Stimulated activated CD8-positive, alpha-beta memory T cell treated with anti-CD3 and anti-CD28 coated beads, Interleukin-12 subunit alpha, Interleukin-12 subunit beta, amount 100 ng/mL, for 1 hour (primary cell): ENCODE measurements around the gene SIGLEC12.
"Not testable (repeated sequence)": the region's sequence is repeated elsewhere in the genome, so short reads cannot be mapped to it uniquely, and the experiment has no call there.

Experiments
- DNase-seq: peaks from one replicate; pipeline ENCODE4 v3.0.0-alpha.2; 2020; ENCODE audit warnings: low read depth

Gene SIGLEC12

DNA sequence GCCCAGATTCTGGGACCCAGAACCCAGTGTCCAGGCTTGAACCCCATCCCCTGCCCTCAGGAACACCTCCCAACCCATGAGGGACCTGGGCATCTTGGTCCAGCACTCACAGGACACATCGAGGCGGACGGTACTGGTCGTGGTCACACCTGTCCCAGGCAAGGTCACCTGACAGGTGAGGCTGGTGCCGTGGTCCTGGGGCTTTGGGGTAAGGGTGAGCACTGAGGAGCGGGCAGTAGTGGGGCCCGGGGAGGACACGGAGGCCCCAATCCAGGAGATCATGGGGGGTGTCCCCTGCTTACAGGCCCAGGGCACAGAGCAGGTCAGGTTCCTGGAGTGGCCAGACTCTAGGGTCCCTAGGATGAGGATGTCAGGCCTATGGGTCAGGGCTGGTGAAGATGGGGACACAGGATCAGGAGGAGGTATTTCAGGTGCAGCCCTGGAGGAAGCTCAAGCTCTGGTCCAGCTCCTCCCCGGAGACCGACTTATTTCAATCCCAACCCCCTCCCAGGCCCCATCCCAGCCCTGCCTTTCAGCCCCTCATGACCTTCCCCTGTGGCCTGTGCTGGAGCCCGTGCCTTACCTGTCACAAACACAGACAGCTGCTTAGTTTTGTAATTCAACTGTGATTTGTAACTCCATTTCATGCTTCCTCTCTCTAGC, 44.1 kb downstream of the SIGLEC12 start:
- DNase-seq: no peak

DNA sequence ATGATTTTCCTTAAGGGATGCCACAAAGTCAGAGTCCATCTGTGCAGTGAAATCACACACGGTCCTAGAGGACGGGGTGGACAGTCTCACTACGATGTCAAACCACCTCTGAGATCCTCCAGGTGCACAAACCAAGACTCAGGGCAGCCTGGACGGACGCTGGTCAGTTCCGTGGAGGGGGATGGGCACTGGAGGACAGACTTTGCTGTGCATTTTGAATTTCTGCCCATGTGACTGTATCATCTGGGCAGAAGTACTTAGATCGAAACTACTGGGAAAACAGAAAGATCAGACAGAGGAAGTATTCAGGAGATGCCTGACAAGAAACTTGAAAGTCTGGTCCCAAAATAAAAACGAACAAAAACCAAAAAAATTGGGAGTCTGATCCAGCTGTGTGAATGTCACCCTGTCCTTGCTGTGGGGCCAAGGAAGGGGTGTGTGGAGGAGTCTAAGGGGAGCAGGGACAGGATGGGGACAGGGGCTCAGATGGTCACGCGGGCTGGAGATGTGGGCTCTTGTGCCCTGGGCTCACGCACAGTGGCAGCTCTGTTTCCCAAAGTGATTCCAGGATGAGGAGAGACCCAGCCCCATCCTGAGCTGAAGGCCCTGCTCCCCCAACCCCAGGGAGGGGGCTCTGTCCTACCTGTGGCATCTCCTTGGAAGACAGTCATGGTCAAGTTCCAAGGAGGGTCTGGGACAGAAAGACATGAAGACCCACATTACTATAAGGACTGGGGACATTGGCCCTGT, 44.9 kb downstream of the SIGLEC12 start:
- DNase-seq: no peak

DNA sequence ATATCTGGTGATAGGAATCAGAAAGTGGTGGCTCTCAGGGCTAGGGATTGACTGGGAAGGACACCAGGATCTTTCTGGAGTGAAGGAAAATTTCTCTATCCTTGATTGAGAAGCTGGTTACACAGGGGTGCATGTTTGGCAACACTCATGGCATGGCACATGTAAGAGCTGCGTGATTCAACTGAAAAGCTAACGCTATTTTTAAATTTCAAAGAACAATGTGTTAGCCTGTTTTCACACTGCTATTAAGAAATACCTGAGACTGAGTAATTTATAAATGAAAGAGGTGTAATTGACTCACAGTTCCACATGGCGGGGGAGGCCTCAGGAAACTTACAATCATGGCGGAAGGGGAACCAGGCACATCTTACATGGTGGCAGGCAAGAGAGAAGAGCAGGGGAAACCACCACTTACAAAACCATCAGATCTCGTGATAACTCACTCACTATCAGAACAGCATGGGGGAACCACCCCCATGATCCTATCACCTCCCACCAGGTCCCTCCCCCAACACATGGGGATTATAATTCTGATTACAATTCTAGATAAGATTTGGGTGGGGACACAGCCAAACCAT, 50.8 kb downstream of the SIGLEC12 start:
- no peak for DNase-seq

DNA sequence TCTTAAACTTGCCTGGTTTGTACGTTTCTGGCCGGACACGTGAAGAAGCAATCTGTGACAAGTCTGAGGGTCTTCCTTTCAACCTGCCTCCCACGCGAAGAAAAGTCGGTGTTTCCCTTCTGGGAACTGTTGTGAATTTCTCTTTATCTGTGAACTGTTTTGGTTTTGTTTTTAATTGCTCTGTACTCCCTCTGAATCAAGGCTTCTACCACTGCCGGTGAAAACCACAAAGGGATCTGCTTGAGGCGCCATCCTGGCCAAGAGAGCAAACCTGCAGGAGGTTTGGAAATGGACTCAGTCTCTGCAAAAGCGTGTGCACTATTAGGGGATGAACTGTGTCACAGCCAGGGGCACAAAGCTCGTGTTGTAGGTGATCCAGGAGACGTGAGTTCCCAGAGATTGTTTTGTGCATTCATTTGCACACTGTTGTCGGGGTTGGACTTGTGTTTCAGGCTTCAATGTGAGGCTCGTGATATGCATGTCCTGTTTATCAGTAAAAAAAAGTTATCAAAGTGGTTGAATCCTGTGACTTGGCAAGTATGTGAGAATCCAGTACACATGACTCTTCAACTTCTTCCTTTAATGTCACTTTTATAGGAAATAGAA, 53.1 kb downstream of the SIGLEC12 start:
- no peak for DNase-seq

DNA sequence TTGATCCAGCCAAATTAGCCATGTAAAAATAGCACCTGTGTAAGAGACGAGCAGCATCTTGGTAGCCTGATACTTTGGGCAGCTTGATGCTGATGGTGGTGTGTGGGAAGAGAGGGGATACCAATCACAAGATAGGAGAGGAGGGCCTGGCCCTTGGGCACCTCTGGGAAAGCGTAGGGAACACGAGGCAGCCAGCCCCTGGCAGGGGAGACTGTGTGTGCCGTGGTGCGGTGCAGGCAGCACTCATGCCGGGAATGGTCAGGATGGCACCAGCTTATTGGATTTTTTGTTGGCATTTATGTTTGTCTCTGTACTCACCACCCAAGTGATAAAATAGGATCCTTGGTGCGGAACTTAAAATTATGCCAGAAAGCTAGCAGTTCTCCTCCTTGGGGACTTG, 53.6 kb downstream of the SIGLEC12 start:
- DNase-seq: no peak

DNA sequence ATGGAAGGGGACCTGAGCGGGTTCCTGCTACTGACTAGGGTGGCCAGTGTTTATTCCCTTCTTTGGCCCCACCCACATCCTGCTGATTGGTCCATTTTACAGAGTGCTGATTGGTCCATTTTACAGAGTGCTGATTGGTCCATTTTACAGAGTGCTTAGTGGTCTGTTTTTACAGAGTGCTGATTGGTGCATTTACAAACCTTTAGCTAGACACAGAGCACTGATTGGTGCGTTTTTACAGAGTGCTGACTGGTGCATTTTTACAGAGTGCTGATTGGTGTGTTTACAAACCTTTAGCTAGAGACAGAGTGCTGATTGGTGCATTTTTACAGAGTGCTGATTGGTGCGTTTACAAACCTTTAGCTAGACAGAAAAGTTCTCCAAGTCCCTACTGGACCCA, 54.1 kb downstream of the SIGLEC12 start:
- DNase-seq: not testable (repeated sequence)

DNA sequence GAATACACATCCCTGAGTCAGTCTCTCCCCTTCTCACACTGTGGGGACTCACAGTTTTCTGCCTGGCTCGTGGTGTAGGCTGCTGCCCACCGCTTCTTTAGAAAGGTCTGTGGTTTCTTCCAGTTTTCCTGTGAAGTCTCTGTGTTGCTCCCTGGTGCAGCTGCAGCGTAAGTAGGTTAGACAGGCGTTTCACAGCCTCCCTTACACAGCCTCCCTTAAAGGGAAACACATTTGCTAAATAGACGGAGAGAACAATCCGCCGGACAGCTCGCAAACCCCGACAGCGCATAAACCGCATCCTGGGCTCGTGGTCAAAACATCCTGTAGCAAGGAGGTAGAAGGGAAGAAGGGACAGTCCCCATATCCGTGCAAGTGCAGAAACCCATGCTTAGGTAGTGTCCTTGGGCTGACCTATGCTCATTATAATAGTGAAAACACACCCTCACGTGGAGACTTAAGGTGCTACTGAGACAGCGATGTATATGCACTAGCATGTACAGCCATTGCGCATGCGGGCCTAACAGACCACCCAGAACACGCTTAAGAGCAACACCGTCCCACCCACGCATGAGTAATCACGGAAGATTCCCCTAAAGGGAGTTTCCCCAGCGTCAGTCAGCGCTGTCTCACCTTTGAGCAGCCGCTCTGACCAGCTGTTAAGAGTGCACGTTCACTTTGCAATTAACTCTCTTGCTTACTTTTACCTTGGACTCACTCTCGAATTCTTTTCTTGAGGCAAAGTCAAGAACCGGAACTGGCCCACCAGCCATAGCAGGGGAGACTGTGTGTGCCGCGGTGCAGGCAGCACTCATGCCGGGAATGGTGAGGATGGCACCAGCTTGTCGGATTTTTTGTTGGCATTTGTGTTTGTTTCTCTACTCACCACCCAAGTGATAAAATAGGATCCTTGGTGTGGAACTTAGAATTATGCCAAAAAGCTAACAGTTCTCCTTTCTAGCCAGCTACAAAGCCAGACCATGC, 59.9 kb downstream of the SIGLEC12 start:
- peak; percentile 83 for DNase-seq
